Choroid plexus epithelial cell (primary cell): ENCODE measurements around the gene FAM13A.

ENCODE experiments used
- DNase-seq: peaks from one replicate; pipeline ENCODE4 v3.0.0-alpha.2; 2010; ENCODE audit warnings: low read depth
- H3K4me3 ChIP-seq: 2 replicates; pipeline ENCODE4 v1.5.1; 2011; ENCODE audit warnings: low read depth, mild to moderate bottlenecking, control low read depth, low read length, moderate library complexity
- CTCF ChIP-seq: conservative IDR thresholded peaks from 2 replicates; pipeline ENCODE4 v1.5.1; 2011; ENCODE audit warnings: low read depth, mild to moderate bottlenecking, control low read depth, inconsistent platforms, low read length, moderate library complexity

FAM13A gene

GRCh38 chr4:88989990-88990389 lies 67.0 kb downstream of the FAM13A start:
- TF ChIP-seq CTCF = no peak
- no peak overlapping the region for H3K4me3 ChIP-seq
- DNase-seq = peak; percentile 24

- no peak for TF ChIP-seq CTCF
- peak; percentile 88 for DNase-seq
- no peak overlapping the region for H3K4me3 ChIP-seq
Measured at GRCh38 chr4:88985088-88985773, 71.8 kb downstream of the FAM13A start.

GRCh38 chr4:88982757-88983156 lies 74.2 kb downstream of the FAM13A start:
- no peak for TF ChIP-seq CTCF
- no peak overlapping the region for H3K4me3 ChIP-seq

GRCh38 chr4:88981993-88982392 lies 75.0 kb downstream of the FAM13A start:
- TF ChIP-seq CTCF = no peak
- H3K4me3 ChIP-seq = no peak overlapping the region
- no peak for DNase-seq

More at GRCh38 chr4:88982757-88983156, 74.2 kb downstream of the FAM13A start:
- DNase-seq = no peak

- peak; percentile 44 for DNase-seq
- no peak overlapping the region for H3K4me3 ChIP-seq
- no peak for TF ChIP-seq CTCF
Measured at GRCh38 chr4:88981556-88981955, 75.4 kb downstream of the FAM13A start.

GRCh38 chr4:88979276-88979675 lies 77.7 kb downstream of the FAM13A start:
- no peak for TF ChIP-seq CTCF
- peak; percentile 54 for DNase-seq
- no peak overlapping the region for H3K4me3 ChIP-seq

GRCh38 chr4:88976775-88977035 lies 80.3 kb downstream of the FAM13A start:
- DNase-seq = no peak
- no peak overlapping the region for H3K4me3 ChIP-seq
- no peak for TF ChIP-seq CTCF
